B cell (primary cell): ENCODE measurements around the gene ZNF425. TPM values are rescaled to one million over a fixed set of nuclear protein-coding genes. Genes with fewer than 3 reads are reported as not detected.

Experiments
- ATAC-seq: fragments of 200-7000 bp; cut with Tn5 transposase; one replicate; pipeline ENCODE4 v1.10.0; 2021; ENCODE audit warnings: low read depth, mild to moderate bottlenecking, moderate number of reproducible peaks, moderate library complexity
- CTCF ChIA-PET: fragments of 350-600 bp; sonication (Branson Sonifier 250); formaldehyde crosslinking; loops from one replicate; lab custom pipeline; 2021; ENCODE audit warnings: antibody characterized with exemption, inconsistent platforms; lab: Charles Lee
- POLR2A ChIA-PET: fragments of 350-600 bp; sonication (Branson Sonifier 250); formaldehyde crosslinking; loops from one replicate; lab custom pipeline; 2021; ENCODE audit warnings: antibody characterized with exemption; lab: Charles Lee
- DNase-seq: peaks from one replicate; pipeline ENCODE4 v3.0.0; 2013
- H2AFZ ChIP-seq: 2 replicates; pipeline ENCODE4 v1.6.1; 2012; ENCODE audit warnings: mild to moderate bottlenecking, low read depth, low read length; ENCODE audit not compliant: insufficient read depth, poor library complexity, severe bottlenecking
- H3K27ac ChIP-seq, 2 donors: 1 replicate in 1 of 2; 2 replicates in 1 of 2; pipeline ENCODE4 v1.5.1; 2012 to 2013; ENCODE audit warnings: low read length in 2 of 2, mild to moderate bottlenecking in 2 of 2, moderate library complexity in 1 of 2
- H3K27me3 ChIP-seq, 4 experiments: fragments of 200-600 bp in 1 of 4; sonication (generic) in 1 of 4; replicated peaks in 1 of 4; 1 replicate in 2 of 4; 2 replicates in 2 of 4; pipeline versions ENCODE4 v1.6.1 to v1.7.0; 2013 to 2016; ENCODE audit warnings: low read length in 3 of 4, mild to moderate bottlenecking in 2 of 4, mixed read lengths in 1 of 4, moderate library complexity in 1 of 4; ENCODE audit not compliant: insufficient read depth in 4 of 4, control insufficient read depth in 3 of 4; ENCODE audit errors: control extremely low read depth in 1 of 4
- H3K36me3 ChIP-seq, 2 experiments: replicated peaks in 1 of 2; 1 replicate in 1 of 2; 2 replicates in 1 of 2; pipeline versions ENCODE4 v1.6.1 to v1.7.1; 2013; ENCODE audit warnings: low read length in 1 of 2; ENCODE audit not compliant: insufficient read depth in 2 of 2, control insufficient read depth in 1 of 2; ENCODE audit errors: control extremely low read depth in 1 of 2, extremely low read depth in 1 of 2
- H3K4me1 ChIP-seq, 2 donors: fragments of 200-600 bp in 1 of 2; sonication (generic) in 1 of 2; 1 replicate in 1 of 2; 2 replicates in 1 of 2; pipeline versions ENCODE4 v1.5.1 to v1.6.1; 2013 to 2017; ENCODE audit warnings: low read length in 2 of 2; ENCODE audit not compliant: control insufficient read depth in 2 of 2, insufficient read depth in 2 of 2
- H3K4me2 ChIP-seq: replicated peaks from 2 replicates; pipeline ENCODE3; 2012; ENCODE audit warnings: mild to moderate bottlenecking, low read depth, low read length; ENCODE audit not compliant: poor library complexity, severe bottlenecking
- H3K4me3 ChIP-seq, 5 experiments: fragments of 200-600 bp in 1 of 5; sonication (generic) in 1 of 5; 1 replicate in 3 of 5; 2 replicates in 2 of 5; pipeline versions ENCODE4 v1.5.1 to v1.7.0; 2011 to 2016; ENCODE audit warnings: low read length in 4 of 5, mild to moderate bottlenecking in 4 of 5, low read depth in 2 of 5, control low read depth in 1 of 5, moderate library complexity in 1 of 5; ENCODE audit not compliant: insufficient read depth in 1 of 5; ENCODE audit errors: control extremely low read depth in 1 of 5, extremely low read depth in 1 of 5
- H3K79me2 ChIP-seq: fragments of 200-600 bp; sonication (generic); one replicate; pipeline ENCODE4 v1.6.0; 2016; ENCODE audit warnings: low read length; ENCODE audit not compliant: control insufficient read depth, insufficient read depth
- H3K9ac ChIP-seq: fragments of 200-600 bp; sonication (generic); 2 replicates; pipeline ENCODE4 v1.6.1; 2017; ENCODE audit warnings: mild to moderate bottlenecking, low read length, moderate library complexity
- H3K9me3 ChIP-seq, 3 donors: one replicate each; pipeline versions ENCODE4 v1.6.1 to v1.7.1; 2013; ENCODE audit warnings: low read length in 2 of 3; ENCODE audit not compliant: control insufficient read depth in 2 of 3, insufficient read depth in 1 of 3; ENCODE audit errors: control extremely low read depth in 1 of 3
- H4K20me1 ChIP-seq: 2 replicates; pipeline ENCODE4 v1.6.0; 2012; ENCODE audit warnings: mild to moderate bottlenecking, low read length; ENCODE audit not compliant: insufficient read depth, control insufficient read depth, poor library complexity, severe bottlenecking
- H3K27ac Mint-ChIP-seq: one replicate; pipeline ENCODE4 v1.8.0; 2021; ENCODE audit warnings: mixed read lengths
- H3K27me3 Mint-ChIP-seq: one replicate; pipeline ENCODE4 v1.8.0; 2021; ENCODE audit warnings: mixed read lengths
- H3K4me1 Mint-ChIP-seq: one replicate; pipeline ENCODE4 v1.8.0; 2021; ENCODE audit warnings: mixed read lengths
- H3K4me3 Mint-ChIP-seq: one replicate; pipeline ENCODE4 v1.8.0; 2021; ENCODE audit warnings: mixed read lengths
- H3K9me3 Mint-ChIP-seq: one replicate; pipeline ENCODE4 v1.8.0; 2022; ENCODE audit warnings: mixed read lengths; ENCODE audit not compliant: insufficient read depth
- CTCF ChIP-seq: fragments of 200-600 bp; IDR thresholded peaks from one replicate; pipeline ENCODE4 v1.8.0; 2022; ENCODE audit warnings: antibody characterized with exemption, mild to moderate bottlenecking
- EZH2 ChIP-seq: IDR thresholded peaks from 2 replicates; pipeline ENCODE4 v1.6.1; 2012; ENCODE audit warnings: borderline replicate concordance, low read depth, mild to moderate bottlenecking, moderate library complexity, low read length; ENCODE audit not compliant: insufficient read depth, poor library complexity, severe bottlenecking
- WGBS: methylation state at CpG from one replicate; pipeline ENCODE4 v1.1.5; 2013; ENCODE audit warnings: missing lambda C conversion rate; ENCODE audit not compliant: insufficient coverage; 5-methylcytosine and 5-hydroxymethylcytosine counted together
- intact Hi-C: fragments of 100-400 bp; cut with micrococcal nuclease; formaldehyde crosslinking; loops from one replicate; pipeline ENCODE4 v1.10.0; 2022
- polyA plus RNA-seq: library from polyadenylated mRNA; depleted of rRNA; stranded (reverse); fragments of >200 nt; gene quantifications from 2 replicates; pipeline ENCODE4 v1.2.3, GENCODE V29; 2012
- total RNA-seq, 2 donors: library from RNA; stranded (reverse); fragments of 120-200 nt in 1 of 2; gene quantifications; 1 replicate in 1 of 2; 2 replicates in 1 of 2; pipeline versions ENCODE4 v1.2.3 to v1.2.4, GENCODE V29; 2013 to 2022

ZNF425 gene
- total and polyA plus RNA-seq, 2 donors (not counting 1 experiment from before 2014, with no cell fraction given) = 0.48 to 3.3 TPM

- Mint-ChIP-seq H3K9me3 (no peaks in the 10 kb centered on the region), H3K27ac (no peak overlapping the region), H3K4me3 (no peak overlapping the region), H3K4me1 (peaks cover 12% of the 10 kb centered on the region), H3K27me3 (no peaks in the 10 kb centered on the region)
- TF ChIP-seq EZH2 = no peak
- no peak for TF ChIP-seq CTCF
- Histone ChIP-seq H2AFZ (no peak overlapping the region), H3K36me3 (peaks cover 2 to 29% of the 10 kb centered on the region in 2 experiments), H3K27ac (no peak overlapping the region), H3K4me3 (no peak overlapping the region), H3K4me1 (no peaks in the 10 kb centered on the region), H3K27me3 (no peaks in the 10 kb centered on the region), H3K9ac (no peak overlapping the region), H3K4me2 (no peak overlapping the region), H4K20me1 (peaks cover 41% of the 10 kb centered on the region), H3K9me3 (no peaks in the 10 kb centered on the region), H3K79me2 (peaks cover 78% of the 10 kb centered on the region)
- ChIA-PET CTCF (interaction anchor here (1.6 kb wide), 1 partner anchor 10 kb away, joined by 5 read pairs; the partner anchor contains the start of gene ZNF398), POLR2A (interaction anchor here (0.7 kb wide), 1 partner anchor 9 kb away, joined by 4 read pairs; no protein-coding TSS in a partner anchor)
- intact Hi-C loops = no loop called here
- ATAC-seq (no peak), DNase-seq (no peak)
- 95% methylated on average over 5 of the region's 6 CpGs for WGBS
Measured at GRCh38 chr7:149156898-149157297, 30.8 kb upstream of the ZNF425 start.

- Histone ChIP-seq H3K9ac (no peak overlapping the region), H3K4me3 (no peak overlapping the region), H3K9me3 (peaks cover 0 to 3% (median 0%) of the 10 kb centered on the region in 3 donors), H3K4me2 (no peak overlapping the region), H3K4me1 (peaks cover 0 to 5% of the 10 kb centered on the region in 2 donors), H3K36me3 (peaks cover 0 to 19% of the 10 kb centered on the region in 2 experiments), H3K27me3 (no peaks in the 10 kb centered on the region), H3K79me2 (peaks cover 89% of the 10 kb centered on the region), H4K20me1 (peaks cover 55% of the 10 kb centered on the region), H3K27ac (no peak overlapping the region), H2AFZ (no peak overlapping the region)
- WGBS = 94% methylated on average over 3 of the region's 11 CpGs
- intact Hi-C loops = no loop called here
- TF ChIP-seq CTCF = no peak
- TF ChIP-seq EZH2 = no peak
- no peak overlapping the region for H3K27ac Mint-ChIP-seq
- no peaks in the 10 kb centered on the region for H3K9me3 Mint-ChIP-seq
- H3K4me1 Mint-ChIP-seq = peaks cover 19% of the 10 kb centered on the region
- ChIA-PET CTCF (no interaction called here), POLR2A (no interaction called here)
- ATAC-seq (no peak), DNase-seq (no peak)
- no peaks in the 10 kb centered on the region for H3K27me3 Mint-ChIP-seq
- no peak overlapping the region for H3K4me3 Mint-ChIP-seq
Measured at GRCh38 chr7:149154056-149154455, 27.9 kb upstream of the ZNF425 start.
